ENCODE results near the gene PEAR1.

The PEAR1 gene, protein sequence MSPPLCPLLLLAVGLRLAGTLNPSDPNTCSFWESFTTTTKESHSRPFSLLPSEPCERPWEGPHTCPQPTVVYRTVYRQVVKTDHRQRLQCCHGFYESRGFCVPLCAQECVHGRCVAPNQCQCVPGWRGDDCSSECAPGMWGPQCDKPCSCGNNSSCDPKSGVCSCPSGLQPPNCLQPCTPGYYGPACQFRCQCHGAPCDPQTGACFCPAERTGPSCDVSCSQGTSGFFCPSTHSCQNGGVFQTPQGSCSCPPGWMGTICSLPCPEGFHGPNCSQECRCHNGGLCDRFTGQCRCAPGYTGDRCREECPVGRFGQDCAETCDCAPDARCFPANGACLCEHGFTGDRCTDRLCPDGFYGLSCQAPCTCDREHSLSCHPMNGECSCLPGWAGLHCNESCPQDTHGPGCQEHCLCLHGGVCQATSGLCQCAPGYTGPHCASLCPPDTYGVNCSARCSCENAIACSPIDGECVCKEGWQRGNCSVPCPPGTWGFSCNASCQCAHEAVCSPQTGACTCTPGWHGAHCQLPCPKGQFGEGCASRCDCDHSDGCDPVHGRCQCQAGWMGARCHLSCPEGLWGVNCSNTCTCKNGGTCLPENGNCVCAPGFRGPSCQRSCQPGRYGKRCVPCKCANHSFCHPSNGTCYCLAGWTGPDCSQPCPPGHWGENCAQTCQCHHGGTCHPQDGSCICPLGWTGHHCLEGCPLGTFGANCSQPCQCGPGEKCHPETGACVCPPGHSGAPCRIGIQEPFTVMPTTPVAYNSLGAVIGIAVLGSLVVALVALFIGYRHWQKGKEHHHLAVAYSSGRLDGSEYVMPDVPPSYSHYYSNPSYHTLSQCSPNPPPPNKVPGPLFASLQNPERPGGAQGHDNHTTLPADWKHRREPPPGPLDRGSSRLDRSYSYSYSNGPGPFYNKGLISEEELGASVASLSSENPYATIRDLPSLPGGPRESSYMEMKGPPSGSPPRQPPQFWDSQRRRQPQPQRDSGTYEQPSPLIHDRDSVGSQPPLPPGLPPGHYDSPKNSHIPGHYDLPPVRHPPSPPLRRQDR

DNA sequence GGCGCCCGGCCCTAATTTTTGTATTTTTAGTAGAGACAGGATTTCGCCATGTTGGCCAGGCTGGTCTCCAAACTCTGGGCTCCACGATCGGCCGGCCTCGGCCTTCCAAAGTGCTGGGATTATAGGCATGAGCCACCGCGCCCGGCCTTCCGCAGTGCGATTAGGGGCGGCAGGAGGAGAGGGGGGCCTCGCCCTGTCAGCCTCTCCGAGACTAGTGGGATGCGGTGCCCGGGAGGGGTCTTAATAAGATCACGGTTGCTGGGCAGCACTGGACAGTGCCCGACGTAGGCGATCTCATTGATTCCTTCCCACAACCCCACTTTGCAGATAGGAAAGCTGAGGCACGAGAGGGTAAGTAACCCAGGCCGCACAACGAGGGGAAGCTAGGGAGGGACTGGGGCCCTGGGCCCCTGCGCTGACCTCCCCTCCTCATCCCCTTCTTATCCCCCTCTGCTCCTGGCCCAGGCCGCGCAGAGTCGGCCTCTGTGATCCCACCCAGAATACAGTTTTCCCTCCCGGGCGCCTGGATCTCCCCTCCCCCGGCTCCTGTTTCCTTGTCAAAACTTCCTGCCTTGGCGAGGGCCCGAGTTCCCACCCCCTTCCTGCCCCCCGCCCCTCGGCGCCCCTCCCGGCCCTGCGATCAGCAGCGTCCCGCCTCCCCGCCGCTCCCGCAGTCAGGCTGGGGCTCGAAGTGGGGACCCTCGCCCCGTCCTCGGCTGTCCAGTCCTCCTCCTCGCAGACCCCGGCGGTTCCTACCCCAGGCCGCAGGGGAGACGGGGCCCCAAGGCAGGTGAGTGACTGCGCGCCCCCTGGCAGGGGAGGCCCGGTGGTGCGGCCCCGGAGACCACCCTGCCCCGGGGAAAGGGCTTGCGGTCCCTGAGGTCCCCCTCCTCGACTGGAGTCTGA, at the start of gene PEAR1:
TSS of gene PEAR1 (plus strand) at position 671 of the 906 bp plus-strand sequence. CDS start 10,209 bp downstream, outside the sequence.
- no peak for DNase-seq

DNA sequence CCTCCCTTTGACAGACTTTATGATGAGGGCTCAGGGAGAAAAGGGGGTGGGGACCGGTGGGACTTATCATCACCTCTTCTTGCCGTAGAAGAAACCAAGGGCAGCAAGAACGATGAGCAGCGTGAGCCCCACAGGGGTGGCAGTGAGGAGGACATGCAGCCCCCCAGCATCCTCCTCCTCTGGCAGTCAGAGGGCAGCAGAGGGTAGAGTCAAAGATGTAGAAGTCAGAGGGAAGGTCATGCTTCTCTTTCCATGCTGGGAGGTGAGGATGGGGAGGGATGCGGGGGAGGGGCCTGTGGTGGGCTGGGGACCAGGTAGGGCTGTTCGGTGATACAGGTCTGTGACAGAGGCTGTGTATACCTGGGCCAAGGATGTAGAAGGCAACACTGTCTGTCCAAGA, 49.4 kb upstream of the PEAR1 start:
- DNase-seq = no peak

DNA sequence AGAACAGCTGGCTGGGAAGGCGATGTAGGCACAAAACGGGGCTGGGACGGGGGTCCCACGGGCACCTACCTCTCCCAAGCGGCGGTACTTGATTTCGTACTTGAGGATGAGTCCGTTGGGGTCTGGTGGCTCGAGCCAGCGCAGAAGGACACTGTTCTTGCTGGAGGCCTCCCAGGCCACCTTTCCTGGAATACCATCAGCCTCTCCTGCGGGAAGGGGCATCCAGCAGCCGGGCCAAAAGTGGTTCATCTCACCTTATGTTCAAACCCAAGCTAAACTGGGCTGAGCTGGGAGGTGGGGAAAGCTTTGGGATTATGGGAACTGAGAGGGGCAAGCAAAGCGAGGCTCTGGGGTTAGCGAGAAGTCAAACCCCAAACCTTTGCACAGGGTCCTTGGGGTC, 48.9 kb upstream of the PEAR1 start:
- no peak for DNase-seq

DNA sequence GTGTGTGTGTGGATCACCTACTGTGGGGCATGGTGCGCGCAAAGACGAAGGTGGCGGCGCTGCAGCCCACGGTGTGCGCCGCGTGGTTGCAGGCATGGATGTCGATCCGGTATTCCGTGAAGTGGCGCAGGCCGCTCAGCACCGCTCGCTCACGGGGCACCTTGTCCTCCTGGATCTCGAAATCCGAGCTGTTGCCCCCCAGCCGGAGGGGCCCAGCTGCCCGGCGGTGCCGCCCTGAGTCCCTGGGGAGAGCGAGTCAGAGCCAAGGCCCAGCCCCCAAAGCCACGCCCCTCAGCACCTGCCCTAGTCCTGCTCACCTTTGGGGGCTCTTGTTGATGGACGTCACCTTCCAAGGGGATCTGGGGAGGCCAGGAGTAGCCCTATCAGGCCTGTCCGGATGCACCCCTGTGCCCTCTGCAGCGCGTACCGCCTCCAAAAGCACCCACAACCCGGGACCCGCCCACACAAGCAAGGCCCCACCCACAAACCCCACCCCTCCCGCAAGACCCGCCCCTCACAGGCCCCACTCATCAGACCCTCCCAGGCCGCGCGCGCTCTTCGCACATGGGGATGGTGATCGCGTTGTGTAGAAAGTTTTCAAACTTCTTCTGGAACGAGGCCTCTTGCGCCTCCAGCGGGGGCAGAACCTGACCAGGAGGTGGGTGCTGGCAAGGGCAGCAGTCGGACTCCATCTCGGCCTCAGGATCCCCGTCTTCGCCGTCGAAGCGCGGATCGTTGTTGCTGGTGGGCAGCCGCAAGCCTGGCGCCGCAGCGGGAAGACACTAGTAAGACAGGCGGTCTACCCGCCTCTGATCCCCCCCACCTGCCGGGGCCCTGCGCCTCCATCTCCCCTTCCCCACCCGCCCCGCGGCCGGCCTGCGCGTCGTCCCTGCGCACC, 48.2 kb upstream of the PEAR1 start:
- DNase-seq = no peak

DNA sequence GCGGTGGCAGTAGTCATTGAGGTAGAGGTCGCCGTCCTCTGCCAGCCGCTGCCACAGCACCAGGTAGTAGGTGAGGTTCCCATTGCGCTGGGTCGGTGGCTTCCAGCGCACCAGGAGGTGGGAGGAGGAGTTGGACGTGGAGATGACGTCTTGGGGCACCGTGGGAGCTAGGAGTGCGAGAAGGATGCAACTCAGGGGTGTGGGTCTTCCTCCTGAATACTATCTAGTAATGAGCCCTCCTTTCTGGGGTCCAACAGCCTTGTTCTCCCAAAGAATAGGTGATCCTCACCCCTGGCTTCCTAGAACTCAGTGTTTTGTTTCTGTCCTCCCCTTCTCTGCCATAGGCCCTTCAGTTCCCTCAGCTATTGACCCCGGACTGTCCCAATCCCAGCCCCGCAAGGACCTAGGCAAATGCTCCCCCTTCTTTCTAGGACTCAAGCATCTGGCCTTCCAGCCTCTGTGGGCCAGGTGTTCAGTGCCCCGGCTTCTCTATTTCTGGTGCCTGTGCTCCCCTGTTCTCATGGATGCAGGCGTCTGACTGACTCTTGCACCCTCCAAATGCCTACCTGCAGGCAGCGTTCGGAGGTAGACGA, 47.5 kb upstream of the PEAR1 start:
- DNase-seq = no peak

DNA sequence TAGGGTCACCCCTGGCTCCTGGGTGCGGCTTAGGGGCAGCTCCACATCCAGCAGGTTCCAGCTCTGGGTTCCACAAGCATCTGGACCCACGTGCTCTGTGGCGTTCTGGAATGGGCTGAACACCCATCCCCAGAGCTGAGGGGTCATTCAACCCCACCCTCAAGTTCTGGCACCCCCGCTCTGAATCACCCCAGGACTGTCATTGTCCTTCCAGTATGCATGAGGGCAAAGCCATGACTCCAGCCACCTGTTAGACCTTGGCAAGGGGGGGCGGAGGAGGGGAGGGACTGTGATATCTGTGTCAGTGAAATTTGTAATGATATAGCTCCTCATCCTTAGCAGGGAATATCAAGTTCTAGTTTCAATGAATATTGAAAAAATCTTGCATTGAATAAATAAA, 46.9 kb upstream of the PEAR1 start:
- DNase-seq = no peak

DNA sequence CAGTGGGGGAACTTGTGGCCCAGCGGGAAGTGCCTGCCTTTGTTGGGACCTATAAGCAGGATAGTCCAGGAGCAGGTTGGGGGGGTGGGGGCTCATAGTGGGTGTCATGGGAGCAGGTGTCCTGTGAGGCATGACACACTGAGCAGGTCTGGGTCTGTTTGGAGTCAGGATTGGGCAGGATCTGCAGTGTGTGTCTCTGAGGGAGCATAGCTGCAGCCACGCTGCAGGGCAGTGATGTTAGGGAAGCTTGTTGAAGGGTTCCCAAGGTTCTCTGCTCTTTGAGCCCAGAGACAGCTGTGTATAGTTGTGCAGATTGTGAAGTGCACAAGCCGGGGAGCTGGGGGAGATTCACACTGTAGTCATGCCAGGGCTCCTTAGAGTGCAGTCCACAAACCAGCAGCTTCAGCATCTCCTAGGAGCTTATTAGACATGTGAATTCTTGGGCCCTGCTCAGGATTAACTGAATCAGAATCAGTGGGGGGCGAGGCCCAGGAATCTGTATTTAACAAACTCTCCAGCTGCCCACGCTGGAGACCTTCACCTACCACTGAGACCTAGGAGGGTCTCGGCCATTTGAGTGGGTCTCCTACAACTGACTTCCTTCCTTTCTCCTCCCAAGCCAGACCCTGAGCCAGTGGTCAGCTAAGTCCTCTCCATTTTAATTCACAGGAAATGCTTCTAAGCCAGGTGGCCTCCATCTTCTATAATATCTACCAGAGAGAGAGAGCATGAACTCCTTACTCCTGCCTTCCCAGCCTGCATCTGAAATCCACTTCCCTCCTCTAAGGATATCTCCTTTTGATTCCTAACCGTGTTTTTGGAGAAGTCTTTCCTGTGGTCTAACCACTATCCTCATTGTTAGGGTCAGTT, 45.7 kb upstream of the PEAR1 start:
- DNase-seq = no peak

DNA sequence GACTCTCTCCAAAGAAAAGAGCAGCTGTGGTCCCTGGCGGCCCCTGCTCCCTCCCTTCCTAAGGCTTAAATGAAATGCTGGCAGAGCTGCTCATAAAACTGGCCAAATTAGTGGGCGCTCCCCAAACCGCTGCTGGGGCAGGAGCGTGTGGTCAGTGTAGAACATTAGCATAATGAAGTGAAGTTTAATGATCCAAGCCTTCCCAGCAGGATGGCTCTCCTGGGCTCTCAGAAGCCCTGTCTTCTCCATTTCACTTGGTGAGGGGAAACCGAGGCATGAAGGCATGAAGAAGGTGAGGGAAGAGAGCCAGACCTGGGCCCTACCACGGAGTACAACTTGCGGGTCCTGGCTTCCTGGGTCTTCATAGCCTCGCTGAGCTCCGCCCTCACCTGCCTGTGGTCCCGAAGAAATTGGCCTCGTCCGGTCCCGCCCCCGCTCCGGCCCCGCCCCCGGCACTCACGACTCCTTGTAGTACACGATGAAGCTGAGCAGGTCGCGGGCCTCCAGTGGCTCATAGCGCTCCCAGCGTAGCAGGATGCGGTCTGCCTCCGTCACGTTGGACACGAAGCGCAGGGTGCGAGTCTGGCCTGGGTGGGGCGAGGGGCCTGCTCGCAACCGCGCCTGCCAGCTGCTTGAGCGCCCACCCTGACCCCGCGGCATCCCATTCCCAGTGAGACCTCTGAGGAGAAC, 44.9 kb upstream of the PEAR1 start:
- DNase-seq = no peak

DNA sequence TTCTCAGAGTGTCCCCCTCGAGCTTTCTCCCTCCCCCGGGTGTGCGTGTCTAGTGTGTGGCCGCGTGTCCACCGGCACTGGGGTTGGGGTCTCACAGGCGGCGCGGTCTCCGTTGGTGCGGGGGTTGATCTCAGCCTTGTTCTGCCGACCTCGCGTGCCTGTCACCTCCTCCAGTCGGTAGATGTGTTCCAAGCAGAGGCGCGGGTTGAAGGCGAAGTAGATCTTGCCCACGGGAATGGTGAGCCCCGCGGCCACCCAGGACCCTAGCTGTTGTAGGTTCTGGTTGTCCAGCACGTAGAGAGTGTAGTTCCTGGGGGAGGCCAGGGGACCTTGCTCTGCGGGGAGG, 44.4 kb upstream of the PEAR1 start:
- no peak for DNase-seq

DNA sequence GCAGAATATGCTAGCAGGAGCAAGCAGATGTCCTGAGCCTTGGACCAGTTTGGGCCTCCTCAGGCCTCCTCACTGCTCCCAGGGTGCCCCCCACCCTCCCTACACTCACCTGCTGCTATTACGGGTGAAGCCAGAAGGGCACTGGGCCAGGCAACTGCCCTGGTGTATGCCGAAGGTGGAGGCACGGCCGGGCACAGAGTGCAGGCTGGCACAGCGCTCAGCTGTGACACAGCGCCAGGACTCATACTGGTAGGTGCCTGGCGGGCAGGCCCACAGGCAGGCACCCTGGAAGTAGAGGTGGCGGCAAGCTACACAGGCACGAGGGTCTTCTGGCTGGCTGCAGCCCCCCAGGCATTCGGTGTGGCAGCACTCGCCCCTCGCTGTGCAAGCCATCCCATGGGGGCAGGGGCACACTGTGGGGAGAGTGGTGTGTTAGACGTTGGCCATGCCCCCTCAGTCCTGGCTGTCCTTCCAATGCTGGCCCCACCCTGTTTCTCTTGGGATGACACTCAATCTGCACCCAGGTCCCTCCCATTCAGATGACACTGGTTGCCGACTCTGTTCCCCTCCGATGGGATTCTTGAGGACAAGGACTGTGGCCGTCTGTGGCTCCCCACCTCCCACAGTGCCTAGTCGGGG, 41.6 kb upstream of the PEAR1 start:
- no peak for DNase-seq

DNA sequence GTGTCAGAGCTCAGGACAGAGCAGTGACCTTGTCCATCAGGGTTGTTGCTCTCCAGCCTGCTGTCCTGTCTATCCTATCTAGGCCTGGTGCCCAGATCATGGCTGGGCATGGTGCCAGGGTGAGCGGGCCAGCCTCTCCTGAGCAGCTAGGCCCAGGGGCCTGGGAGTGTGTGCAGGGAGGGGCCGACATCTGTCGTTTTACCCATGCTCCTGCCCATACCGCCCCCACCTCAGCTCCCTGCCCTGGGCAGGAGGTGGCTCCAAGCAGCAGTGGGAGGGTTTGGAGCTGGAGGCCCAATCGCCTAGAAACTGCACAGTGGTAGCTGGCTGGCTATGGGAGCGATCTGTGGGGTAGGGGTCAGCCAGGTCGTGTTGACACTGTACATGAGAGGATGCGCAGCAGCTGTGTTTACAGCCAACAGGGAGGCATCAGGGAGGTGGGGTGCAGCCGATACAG, 41.1 kb upstream of the PEAR1 start:
- peak in 38 of 58 donors; percentile 1 to 77 (median 23) for DNase-seq

DNA sequence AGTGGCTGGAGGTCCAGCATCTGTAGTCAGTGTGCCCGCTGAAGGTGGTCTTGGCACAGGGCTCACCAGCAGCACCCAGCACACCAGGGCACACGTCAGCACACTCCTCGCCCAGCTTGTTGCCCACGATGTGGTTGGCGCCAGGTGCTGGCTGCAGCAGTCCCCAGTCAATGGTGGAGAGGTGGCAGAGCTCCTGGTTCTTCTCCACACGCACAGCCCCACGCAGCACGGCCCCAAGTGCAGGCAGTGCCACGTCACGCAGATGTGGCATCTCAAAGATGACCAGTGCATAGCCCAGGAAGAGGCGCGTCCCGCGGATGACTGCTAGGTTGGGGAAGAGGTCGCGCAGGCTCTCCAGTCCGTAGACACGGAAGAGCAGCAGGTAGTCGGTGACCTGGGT, 39.8 kb upstream of the PEAR1 start:
- no peak for DNase-seq

DNA sequence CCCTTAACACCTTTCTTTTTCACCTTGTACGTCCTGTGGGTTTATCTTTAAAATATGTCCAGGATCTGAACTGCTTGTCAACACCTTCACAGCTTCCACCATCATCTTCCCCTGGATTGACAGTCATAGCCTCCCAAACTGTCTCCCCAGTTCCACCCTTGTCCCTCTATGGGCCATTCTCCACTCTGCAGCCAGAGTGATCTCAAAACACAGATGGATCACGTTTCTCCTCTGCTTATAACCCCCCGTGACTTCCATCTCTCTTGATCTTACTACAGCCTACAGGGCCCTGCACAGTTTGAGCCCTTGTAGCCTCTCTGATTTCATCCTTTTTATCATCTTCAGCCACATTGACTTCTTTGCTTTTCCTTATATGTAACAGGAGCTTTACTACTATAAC, 38.9 kb upstream of the PEAR1 start:
- no peak for DNase-seq

DNA sequence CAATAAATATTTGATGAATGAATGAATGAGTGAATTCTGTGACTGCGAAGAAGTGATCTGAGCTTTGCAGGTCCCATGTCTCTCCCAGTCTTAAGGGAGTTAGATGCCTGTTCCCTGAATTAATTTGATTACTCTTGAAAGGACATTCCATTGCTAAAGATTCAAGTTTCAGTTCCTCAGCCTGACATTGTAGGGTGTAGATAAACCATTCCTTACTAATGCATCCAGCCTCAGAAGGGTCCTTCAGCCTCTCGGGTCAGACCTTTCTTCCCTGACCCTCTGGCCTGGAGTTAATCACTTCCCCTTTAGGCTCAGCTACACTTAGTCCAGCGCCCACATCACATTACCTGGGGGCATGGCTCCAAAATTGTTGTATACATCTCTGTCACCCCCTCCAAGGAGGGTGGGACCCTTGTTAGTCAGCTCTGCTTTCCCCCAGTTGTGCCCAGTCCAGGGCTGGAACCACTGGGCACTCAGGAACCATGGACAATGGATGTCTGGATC, 37.2 kb upstream of the PEAR1 start:
- no peak for DNase-seq

DNA sequence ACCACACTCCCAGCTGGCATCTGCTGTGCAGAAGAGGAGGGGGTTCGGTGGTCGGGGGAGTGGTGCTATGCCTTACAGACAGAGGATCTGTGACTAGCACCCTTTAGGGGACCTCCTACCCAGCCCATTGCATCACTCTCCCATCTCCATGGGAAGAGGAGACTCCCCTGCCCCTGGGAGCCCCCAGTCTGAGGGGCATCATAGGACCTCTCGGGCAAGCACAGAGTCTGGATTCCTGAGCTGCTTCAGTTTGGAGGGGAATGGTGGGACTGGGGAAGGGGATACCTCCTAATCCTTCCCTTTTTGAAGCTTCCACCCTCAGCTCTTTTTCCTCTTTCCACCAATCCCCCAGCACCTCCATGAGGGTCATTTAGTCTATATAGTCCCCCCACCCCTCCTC, 36.0 kb upstream of the PEAR1 start:
- DNase-seq = no peak

DNA sequence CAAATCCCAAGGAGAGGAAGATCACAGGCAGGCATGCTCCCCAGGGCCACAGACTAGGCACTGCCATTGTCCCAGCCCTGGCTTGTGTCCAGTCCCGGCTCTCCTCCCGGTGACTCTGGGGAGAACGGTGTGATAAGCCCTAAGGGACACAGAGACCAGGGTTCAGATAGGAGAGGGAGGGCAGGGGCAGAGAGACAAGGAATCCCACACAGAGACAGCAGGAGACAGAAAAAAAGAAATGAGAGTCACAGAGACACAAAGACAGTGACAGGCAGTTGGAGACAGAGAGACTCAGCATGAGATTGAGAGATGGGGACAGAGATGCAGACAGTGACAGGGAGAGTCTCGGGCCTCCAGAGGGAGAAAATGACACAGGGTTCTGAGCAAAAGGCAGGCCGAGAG, 35.0 kb upstream of the PEAR1 start:
- DNase-seq = no peak

DNA sequence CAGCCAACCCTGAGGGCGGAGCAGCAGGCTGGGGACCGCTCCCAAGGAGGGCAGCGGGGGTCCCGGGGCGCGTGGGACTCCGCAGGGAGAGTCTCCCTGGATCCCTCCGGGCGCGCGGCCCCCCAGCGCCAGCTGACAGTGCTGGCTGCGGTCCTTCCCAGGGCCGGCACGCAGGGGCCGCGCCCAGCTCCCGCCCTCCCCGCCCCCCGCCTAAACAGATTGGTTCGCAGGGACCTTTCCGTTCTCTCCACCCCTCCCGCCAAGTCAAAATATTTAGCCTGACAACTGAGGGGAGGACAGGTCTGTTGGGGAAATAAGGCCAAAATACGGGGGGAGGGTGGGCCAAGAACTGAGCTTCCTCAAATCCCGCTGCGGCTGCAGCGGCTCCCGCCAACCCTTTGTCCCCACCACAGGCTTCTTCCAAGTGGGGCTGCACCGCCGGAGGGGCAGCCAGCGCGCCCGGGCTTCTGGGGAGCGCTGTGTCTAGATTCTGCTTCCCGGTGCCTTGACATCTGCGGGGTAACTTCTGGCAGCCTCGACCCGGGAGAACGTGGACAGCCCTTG, 34.5 kb upstream of the PEAR1 start, which contains the start of gene INSRR:
TSS of gene INSRR (minus strand) at position 159 of the 564 bp plus-strand sequence. CDS start 496 bp downstream, outside the sequence.
- DNase-seq = no peak
